Skeletal muscle cell (primary cell): Measurements from ENCODE around the gene SCN9A.
"Not testable (repeated sequence)": the region's sequence is repeated elsewhere in the genome, so short reads cannot be mapped to it uniquely, and the experiment has no call there.

Source experiments
- DNase-seq: peaks from one replicate; pipeline ENCODE4 v3.0.0-alpha.2; 2010; ENCODE audit warnings: low read depth
- H3K4me3 ChIP-seq: 2 replicates; pipeline ENCODE4 v1.5.1; 2011; ENCODE audit warnings: low read depth, mild to moderate bottlenecking, control low read depth, low read length, moderate library complexity

SCN9A gene

GRCh38 chr2:166206153-166206552, 169.6 kb downstream of the SCN9A start:
- not testable (repeated sequence) for DNase-seq, H3K4me3 ChIP-seq

- no peak for DNase-seq
- no peak overlapping the region for H3K4me3 ChIP-seq
Measured at GRCh38 chr2:166202778-166203177, 173.0 kb downstream of the SCN9A start.

- no peak for DNase-seq
- no peak overlapping the region for H3K4me3 ChIP-seq
Measured at GRCh38 chr2:166197446-166197845, 178.3 kb downstream of the SCN9A start.

- no peak overlapping the region for H3K4me3 ChIP-seq
- no peak for DNase-seq
Measured at GRCh38 chr2:166193407-166193806, 182.3 kb downstream of the SCN9A start.

GRCh38 chr2:166188084-166188483, 187.7 kb downstream of the SCN9A start:
- no peak overlapping the region for H3K4me3 ChIP-seq
- no peak for DNase-seq

- no peak overlapping the region for H3K4me3 ChIP-seq
- DNase-seq = no peak
Measured at GRCh38 chr2:166184789-166185188, 191.0 kb downstream of the SCN9A start.

GRCh38 chr2:166181813-166182154, 194.0 kb downstream of the SCN9A start:
- DNase-seq = no peak
- H3K4me3 ChIP-seq = no peak overlapping the region

- no peak overlapping the region for H3K4me3 ChIP-seq
- DNase-seq = no peak
Measured at GRCh38 chr2:166180951-166181812, 194.6 kb downstream of the SCN9A start.

GRCh38 chr2:166179201-166179600, 196.5 kb downstream of the SCN9A start:
- no peak for DNase-seq
- no peak overlapping the region for H3K4me3 ChIP-seq

GRCh38 chr2:166173263-166173662, 202.5 kb downstream of the SCN9A start:
- DNase-seq = no peak

GRCh38 chr2:166171216-166171615, 204.5 kb downstream of the SCN9A start:
- H3K4me3 ChIP-seq = no peak overlapping the region
- no peak for DNase-seq

More at GRCh38 chr2:166173263-166173662, 202.5 kb downstream of the SCN9A start:
- H3K4me3 ChIP-seq = no peak overlapping the region

- H3K4me3 ChIP-seq = no peak overlapping the region
- DNase-seq = peak; percentile 7
Measured at GRCh38 chr2:166170356-166170755, 205.4 kb downstream of the SCN9A start.

GRCh38 chr2:166167449-166167848, 208.3 kb downstream of the SCN9A start:
- H3K4me3 ChIP-seq = no peak overlapping the region
- no peak for DNase-seq

- DNase-seq = no peak
- H3K4me3 ChIP-seq = no peak overlapping the region
Measured at GRCh38 chr2:166163775-166164174, 212.0 kb downstream of the SCN9A start.

GRCh38 chr2:166158546-166158945, 217.2 kb downstream of the SCN9A start:
- H3K4me3 ChIP-seq = no peak overlapping the region
- DNase-seq = no peak

- no peak for DNase-seq
- no peak overlapping the region for H3K4me3 ChIP-seq
Measured at GRCh38 chr2:166157578-166157977, 218.2 kb downstream of the SCN9A start.

GRCh38 chr2:166156985-166157490, 218.7 kb downstream of the SCN9A start:
- DNase-seq = no peak
- H3K4me3 ChIP-seq = no peak overlapping the region

- DNase-seq = no peak
- H3K4me3 ChIP-seq = no peak overlapping the region
Measured at GRCh38 chr2:166155589-166155988, 220.2 kb downstream of the SCN9A start.

- no peak for DNase-seq
- no peak overlapping the region for H3K4me3 ChIP-seq
Measured at GRCh38 chr2:166154685-166155338, 220.9 kb downstream of the SCN9A start.

GRCh38 chr2:166152064-166152463, 223.7 kb downstream of the SCN9A start:
- H3K4me3 ChIP-seq = no peak overlapping the region
- no peak for DNase-seq
